ENCODE measurements around the gene UCHL3. TPM values are rescaled to one million over a fixed set of nuclear protein-coding genes. Genes with fewer than 3 reads are reported as not detected.

Gene UCHL3
- total RNA-seq, 4 donors from 2014 or later: 30.6 to 65.1 (median 46.7) TPM

- TF ChIP-seq POLR2A (IDR thresholded peaks at IDR 0.05): no peak
- TF ChIP-seq CTCF (IDR thresholded peaks at IDR 0.05): no peak
- DNase-seq (ENCODE audit: low spot score in 2 of 2): no peak
- intact Hi-C loops (cut with DNase I; ENCODE audit: low total_unique reads): no loop called here
- WGBS, 2 donors: 85 to 89% methylated on average over 3 of the region's 3 CpGs
- H3K4me3 ChIP-seq (ENCODE audit: low read depth, poor library complexity, severe bottlenecking): no peak overlapping the region
These were observed 38.5 kb upstream of the UCHL3 start for GRCh38 chr13:75511051-75511625.

- TF ChIP-seq CTCF (IDR thresholded peaks at IDR 0.05) (no peak), POLR2A (IDR thresholded peaks at IDR 0.05) (no peak)
- DNase-seq (ENCODE audit: low spot score in 2 of 2): no peak
- intact Hi-C loops (cut with DNase I; ENCODE audit: low total_unique reads): no loop called here
- no peak overlapping the region for H3K4me3 ChIP-seq (ENCODE audit: low read depth, poor library complexity, severe bottlenecking)
- WGBS, 2 donors: 78 to 79% methylated on average over 3 of the region's 3 CpGs
These were observed 37.3 kb upstream of the UCHL3 start for GRCh38 chr13:75512253-75512652.

- DNase-seq (ENCODE audit: low spot score in 2 of 2): no peak
- H3K4me3 ChIP-seq (ENCODE audit: low read depth, poor library complexity, severe bottlenecking): no peak overlapping the region
- intact Hi-C loops (cut with DNase I; ENCODE audit: low total_unique reads): no loop called here
- 85 to 87% methylated on average over 5 of the region's 5 CpGs for WGBS, 2 donors
- TF ChIP-seq CTCF (IDR thresholded peaks at IDR 0.05) (no peak), POLR2A (IDR thresholded peaks at IDR 0.05) (no peak)
These were observed 36.3 kb upstream of the UCHL3 start for GRCh38 chr13:75513271-75513670.

- intact Hi-C loops (cut with DNase I; ENCODE audit: low total_unique reads): no loop called here
- TF ChIP-seq CTCF (IDR thresholded peaks at IDR 0.05): no peak
- TF ChIP-seq POLR2A (IDR thresholded peaks at IDR 0.05): no peak
- no peak for DNase-seq (ENCODE audit: low spot score in 2 of 2)
- 78 to 82% methylated on average over 3 of the region's 3 CpGs for WGBS, 2 donors
- H3K4me3 ChIP-seq (ENCODE audit: low read depth, poor library complexity, severe bottlenecking): no peak overlapping the region
These were observed 35.3 kb upstream of the UCHL3 start for GRCh38 chr13:75514080-75514995.

GRCh38 chr13:75518439-75519088 is 31.0 kb upstream of the UCHL3 start:
- no peak overlapping the region for H3K4me3 ChIP-seq (ENCODE audit: low read depth, poor library complexity, severe bottlenecking)
- DNase-seq (ENCODE audit: low spot score in 2 of 2): no peak
- intact Hi-C loops (cut with DNase I; ENCODE audit: low total_unique reads): no loop called here
- TF ChIP-seq CTCF (IDR thresholded peaks at IDR 0.05) (no peak), POLR2A (IDR thresholded peaks at IDR 0.05) (no peak)
- 96 to 97% methylated on average over 9 to 23 of the region's 30 CpGs for WGBS, 2 donors

Data from lower leg skin (tissue), 4 donors.